UCSD-AML1 (cell line): ENCODE data around the gene RALB.

Experiments
- DNase-seq: peaks from one replicate; lab custom pipeline; 2025; ENCODE audit not compliant: unreplicated experiment; lab: John Stamatoyannopoulos, UW

RALB gene

GRCh38 chr2:120330946-120331822 is 78.5 kb downstream of the RALB start:
- DNase-seq = peak; percentile 56

GRCh38 chr2:120331903-120332302 is 79.3 kb downstream of the RALB start:
- DNase-seq = no peak

- DNase-seq = no peak
These were observed 79.7 kb downstream of the RALB start for GRCh38 chr2:120332384-120332783.

- no peak for DNase-seq
These were observed 81.4 kb downstream of the RALB start for GRCh38 chr2:120334068-120334467.

- DNase-seq = no peak
These were observed 84.1 kb downstream of the RALB start for GRCh38 chr2:120336749-120337148.

- DNase-seq = no peak
These were observed 85.4 kb downstream of the RALB start for GRCh38 chr2:120338015-120338414.

GRCh38 chr2:120341977-120342376 is 89.3 kb downstream of the RALB start:
- no peak for DNase-seq

- no peak for DNase-seq
These were observed 89.8 kb downstream of the RALB start for GRCh38 chr2:120342446-120342845.

GRCh38 chr2:120343100-120343432 is 90.4 kb downstream of the RALB start:
- DNase-seq = no peak

GRCh38 chr2:120343433-120344105 is 90.9 kb downstream of the RALB start:
- DNase-seq = peak; percentile 74
